WTC11 (cell line): ENCODE results near the gene ETS2. TPM values are rescaled to one million over a fixed set of nuclear protein-coding genes. Genes with fewer than 3 reads are reported as not detected.

Experiments
- ATAC-seq: fragments of 200-7000 bp; cut with Tn5 transposase; 2 replicates; pipeline ENCODE4 v1.10.0; 2021; ENCODE audit warnings: mild to moderate bottlenecking, moderate library complexity
- CTCF ChIA-PET: fragments of 300-600 bp; sonication (Branson Sonifier 250); formaldehyde crosslinking; loops from one replicate; lab custom pipeline; 2021; ENCODE audit warnings: antibody characterized with exemption; lab: Charles Lee
- POLR2A ChIA-PET: fragments of 350-600 bp; sonication (Branson Sonifier 250); formaldehyde crosslinking; loops from one replicate; lab custom pipeline; 2021; ENCODE audit warnings: antibody characterized with exemption; lab: Charles Lee
- DNase-seq: peaks from one replicate; pipeline ENCODE4 v3.0.0; 2021; ENCODE audit warnings: low spot score
- H3K27ac Mint-ChIP-seq: 2 replicates; pipeline ENCODE4 v1.8.0; 2021; ENCODE audit warnings: mixed read lengths
- H3K27me3 Mint-ChIP-seq: 2 replicates; pipeline ENCODE4 v1.8.0; 2021; ENCODE audit warnings: low read depth, mild to moderate bottlenecking, moderate library complexity, mixed read lengths
- H3K36me3 Mint-ChIP-seq: 2 replicates; pipeline ENCODE4 v1.8.0; 2021; ENCODE audit warnings: mixed read lengths
- H3K4me1 Mint-ChIP-seq: 2 replicates; pipeline ENCODE4 v1.8.0; 2022; ENCODE audit warnings: mixed read lengths
- H3K4me3 Mint-ChIP-seq: 2 replicates; pipeline ENCODE4 v1.8.0; 2021; ENCODE audit warnings: mild to moderate bottlenecking, moderate library complexity, mixed read lengths
- H3K9me3 Mint-ChIP-seq: 2 replicates; pipeline ENCODE4 v1.8.0; 2021; ENCODE audit warnings: mixed read lengths
- ATF3 ChIP-seq: sonication (generic); formaldehyde crosslinking; conservative IDR thresholded peaks from 2 replicates; pipeline ENCODE4 v1.8.1; 2022; ENCODE audit warnings: mild to moderate bottlenecking, missing genetic modification reagents
- CREM ChIP-seq: sonication (generic); formaldehyde crosslinking; IDR thresholded peaks from 2 replicates; pipeline ENCODE4 v1.8.1; 2022; ENCODE audit warnings: mild to moderate bottlenecking, missing genetic modification reagents, moderate library complexity
- ELF4 ChIP-seq: sonication (generic); formaldehyde crosslinking; IDR thresholded peaks from 2 replicates; pipeline ENCODE4 v1.8.1; 2022; ENCODE audit warnings: low read depth, mild to moderate bottlenecking, moderate library complexity, missing genetic modification reagents
- ESRRA ChIP-seq: sonication (generic); formaldehyde crosslinking; IDR thresholded peaks from 2 replicates; pipeline ENCODE4 v1.8.1; 2022; ENCODE audit warnings: mild to moderate bottlenecking, missing genetic modification reagents, borderline replicate concordance
- FOXJ3 ChIP-seq: sonication (generic); formaldehyde crosslinking; IDR thresholded peaks from 2 replicates; pipeline ENCODE4 v1.9.0; 2021; ENCODE audit warnings: missing genetic modification reagents, mild to moderate bottlenecking, borderline replicate concordance
- FOXP1 ChIP-seq: sonication (generic); formaldehyde crosslinking; IDR thresholded peaks from 2 replicates; pipeline ENCODE4 v1.8.0; 2022; ENCODE audit warnings: missing genetic modification reagents, mild to moderate bottlenecking, moderate library complexity, borderline replicate concordance
- GABPB1 ChIP-seq: sonication (generic); formaldehyde crosslinking; IDR thresholded peaks from 2 replicates; pipeline ENCODE4 v1.8.1; 2023; ENCODE audit warnings: mild to moderate bottlenecking, missing genetic modification reagents
- GTF2I ChIP-seq: fragments of 250-450 bp; sonication (Bioruptor Pico); conservative IDR thresholded peaks from 2 replicates; pipeline ENCODE4 v1.4.0; 2021; ENCODE audit warnings: mild to moderate bottlenecking
- IRF2 ChIP-seq: sonication (generic); formaldehyde crosslinking; IDR thresholded peaks from 2 replicates; pipeline ENCODE4 v1.8.0; 2022; ENCODE audit warnings: low read depth, missing genetic modification reagents, borderline replicate concordance
- MXD4 ChIP-seq: fragments of 250-450 bp; sonication (Bioruptor Pico); IDR thresholded peaks from 2 replicates; pipeline ENCODE4 v1.8.0; 2021; ENCODE audit warnings: mild to moderate bottlenecking, moderate library complexity, borderline replicate concordance
- NR2C2 ChIP-seq: sonication (generic); formaldehyde crosslinking; IDR thresholded peaks from 2 replicates; pipeline ENCODE4 v1.8.0; 2022; ENCODE audit warnings: mild to moderate bottlenecking, missing genetic modification reagents
- ZNF219 ChIP-seq: sonication (generic); formaldehyde crosslinking; IDR thresholded peaks from 2 replicates; pipeline ENCODE4 v1.8.0; 2023; ENCODE audit warnings: missing genetic modification reagents, mild to moderate bottlenecking, borderline replicate concordance
- ZNF263 ChIP-seq: sonication (generic); formaldehyde crosslinking; IDR thresholded peaks from 2 replicates; pipeline ENCODE4 v1.8.1; 2022; ENCODE audit warnings: low read depth, mild to moderate bottlenecking, moderate library complexity, missing genetic modification reagents
- ZNF317 ChIP-seq: sonication (generic); formaldehyde crosslinking; IDR thresholded peaks from 2 replicates; pipeline ENCODE4 v1.8.1; 2023; ENCODE audit warnings: low read depth, mild to moderate bottlenecking, moderate library complexity, missing genetic modification reagents, borderline replicate concordance
- ZNF423 ChIP-seq: fragments of 250-450 bp; sonication (Bioruptor Pico); IDR thresholded peaks from 2 replicates; pipeline ENCODE4 v2.1.2; 2022; ENCODE audit warnings: mild to moderate bottlenecking, moderate library complexity
- ZNF512 ChIP-seq: sonication (generic); formaldehyde crosslinking; IDR thresholded peaks from 2 replicates; pipeline ENCODE4 v1.8.1; 2022; ENCODE audit warnings: missing genetic modification reagents, borderline replicate concordance
- ZNF671 ChIP-seq: fragments of 250-450 bp; sonication (Bioruptor Pico); IDR thresholded peaks from 2 replicates; pipeline ENCODE4 v1.8.0; 2021; ENCODE audit warnings: mild to moderate bottlenecking
- total RNA-seq: library from RNA; stranded (reverse); gene quantifications from 3 replicates; pipeline ENCODE4 v1.2.3, GENCODE V29; 2021
- TF ChIP-seq, protein P1 (sequence below): sonication (generic); formaldehyde crosslinking; IDR thresholded peaks from 2 replicates; pipeline ENCODE4 v1.8.1; 2023; ENCODE audit warnings: mild to moderate bottlenecking, missing genetic modification reagents
- TF ChIP-seq, protein P2 (sequence below): fragments of 250-450 bp; sonication (Bioruptor Pico); IDR thresholded peaks from 2 replicates; pipeline ENCODE4 v1.9.0; 2021; ENCODE audit warnings: mild to moderate bottlenecking

ETS2 gene
- total RNA-seq, 1 experiment from 2014 or later: 56.4 TPM

- no peak for TF ChIP-seq ATF3 (CRISPR knock-in tag)
- no peak for TF ChIP-seq IRF2
- TF ChIP-seq FOXP1 (CRISPR knock-in tag): no peak
- TF ChIP-seq ZNF317 (CRISPR knock-in tag): no peak
- no peak for TF ChIP-seq ZNF219 (CRISPR knock-in tag)
- TF ChIP-seq NR2C2 (CRISPR knock-in tag): no peak
Observed at GRCh38 chr21:38847556-38847955, 41.8 kb downstream of the ETS2 start (continued).

GRCh38 chr21:38848187-38848609 is 42.5 kb downstream of the ETS2 start:
- H3K27me3 Mint-ChIP-seq: no peaks in the 10 kb centered on the region
- CTCF ChIA-PET: no interaction called here
- TF ChIP-seq FOXJ3 (CRISPR knock-in tag): no peak
- no peak for TF ChIP-seq CREM (CRISPR knock-in tag)
- TF ChIP-seq ZNF423 (CRISPR knock-in tag): no peak
- TF ChIP-seq, protein P1, sequence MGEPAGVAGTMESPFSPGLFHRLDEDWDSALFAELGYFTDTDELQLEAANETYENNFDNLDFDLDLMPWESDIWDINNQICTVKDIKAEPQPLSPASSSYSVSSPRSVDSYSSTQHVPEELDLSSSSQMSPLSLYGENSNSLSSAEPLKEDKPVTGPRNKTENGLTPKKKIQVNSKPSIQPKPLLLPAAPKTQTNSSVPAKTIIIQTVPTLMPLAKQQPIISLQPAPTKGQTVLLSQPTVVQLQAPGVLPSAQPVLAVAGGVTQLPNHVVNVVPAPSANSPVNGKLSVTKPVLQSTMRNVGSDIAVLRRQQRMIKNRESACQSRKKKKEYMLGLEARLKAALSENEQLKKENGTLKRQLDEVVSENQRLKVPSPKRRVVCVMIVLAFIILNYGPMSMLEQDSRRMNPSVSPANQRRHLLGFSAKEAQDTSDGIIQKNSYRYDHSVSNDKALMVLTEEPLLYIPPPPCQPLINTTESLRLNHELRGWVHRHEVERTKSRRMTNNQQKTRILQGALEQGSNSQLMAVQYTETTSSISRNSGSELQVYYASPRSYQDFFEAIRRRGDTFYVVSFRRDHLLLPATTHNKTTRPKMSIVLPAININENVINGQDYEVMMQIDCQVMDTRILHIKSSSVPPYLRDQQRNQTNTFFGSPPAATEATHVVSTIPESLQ (CRISPR knock-in tag): no peak
- TF ChIP-seq, protein P2, sequence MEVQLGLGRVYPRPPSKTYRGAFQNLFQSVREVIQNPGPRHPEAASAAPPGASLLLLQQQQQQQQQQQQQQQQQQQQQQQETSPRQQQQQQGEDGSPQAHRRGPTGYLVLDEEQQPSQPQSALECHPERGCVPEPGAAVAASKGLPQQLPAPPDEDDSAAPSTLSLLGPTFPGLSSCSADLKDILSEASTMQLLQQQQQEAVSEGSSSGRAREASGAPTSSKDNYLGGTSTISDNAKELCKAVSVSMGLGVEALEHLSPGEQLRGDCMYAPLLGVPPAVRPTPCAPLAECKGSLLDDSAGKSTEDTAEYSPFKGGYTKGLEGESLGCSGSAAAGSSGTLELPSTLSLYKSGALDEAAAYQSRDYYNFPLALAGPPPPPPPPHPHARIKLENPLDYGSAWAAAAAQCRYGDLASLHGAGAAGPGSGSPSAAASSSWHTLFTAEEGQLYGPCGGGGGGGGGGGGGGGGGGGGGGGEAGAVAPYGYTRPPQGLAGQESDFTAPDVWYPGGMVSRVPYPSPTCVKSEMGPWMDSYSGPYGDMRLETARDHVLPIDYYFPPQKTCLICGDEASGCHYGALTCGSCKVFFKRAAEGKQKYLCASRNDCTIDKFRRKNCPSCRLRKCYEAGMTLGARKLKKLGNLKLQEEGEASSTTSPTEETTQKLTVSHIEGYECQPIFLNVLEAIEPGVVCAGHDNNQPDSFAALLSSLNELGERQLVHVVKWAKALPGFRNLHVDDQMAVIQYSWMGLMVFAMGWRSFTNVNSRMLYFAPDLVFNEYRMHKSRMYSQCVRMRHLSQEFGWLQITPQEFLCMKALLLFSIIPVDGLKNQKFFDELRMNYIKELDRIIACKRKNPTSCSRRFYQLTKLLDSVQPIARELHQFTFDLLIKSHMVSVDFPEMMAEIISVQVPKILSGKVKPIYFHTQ (CRISPR knock-in tag): no peak
- TF ChIP-seq MXD4 (CRISPR knock-in tag): no peak
- no peak for TF ChIP-seq ZNF263 (CRISPR knock-in tag)
- TF ChIP-seq ZNF512 (CRISPR knock-in tag): no peak
- no peak for TF ChIP-seq ESRRA (CRISPR knock-in tag)
- TF ChIP-seq ZNF671: no peak
- TF ChIP-seq, all 79 proteins: peak for 0
- no peak for ATAC-seq
- Mint-ChIP-seq H3K27ac (no peak overlapping the region), H3K4me1 (peaks cover 6% of the 10 kb centered on the region), H3K9me3 (peaks cover 9% of the 10 kb centered on the region), H3K4me3 (no peak overlapping the region), H3K36me3 (no peaks in the 10 kb centered on the region)
- DNase-seq: no peak
- POLR2A ChIA-PET: no interaction called here

GRCh38 chr21:38849776-38850175 is 44.0 kb downstream of the ETS2 start:
- CTCF ChIA-PET: no interaction called here
- H3K4me3 Mint-ChIP-seq: no peak overlapping the region
- peaks cover 6% of the 10 kb centered on the region for H3K4me1 Mint-ChIP-seq
- POLR2A ChIA-PET: interaction anchor here (0.5 to 0.6 kb wide), 2 partner anchors 118 to 1666 kb away, joined by 3 to 4 read pairs; no protein-coding TSS in a partner anchor
- no peak for ATAC-seq
- peaks cover 5% of the 10 kb centered on the region for H3K9me3 Mint-ChIP-seq
- TF ChIP-seq GTF2I (CRISPR knock-in tag): no peak
- no peak for TF ChIP-seq GABPB1 (CRISPR knock-in tag)
- no peak for TF ChIP-seq ELF4
- TF ChIP-seq, all 79 proteins: peak for 0
- H3K27ac Mint-ChIP-seq: no peak overlapping the region
- H3K36me3 Mint-ChIP-seq: no peaks in the 10 kb centered on the region
- H3K27me3 Mint-ChIP-seq: no peaks in the 10 kb centered on the region; the same call in 1 of the 2 replicates
- DNase-seq: no peak
